HG03103 (cell line): ENCODE results near the gene FLAD1.
"Not testable (repeated sequence)": the region's sequence is repeated elsewhere in the genome, so short reads cannot be mapped to it uniquely, and the experiment has no call there.

Experiments used
- ATAC-seq: cut with Tn5 transposase; IDR thresholded peaks from one replicate; pipeline ENCODE4 v1.9.1; 2021; ENCODE audit warnings: low read depth; ENCODE audit not compliant: unreplicated experiment

Gene FLAD1

GRCh38 chr1:154988058-154988954 is 5.2 kb downstream of the FLAD1 start:
- no peak for ATAC-seq

DNA sequence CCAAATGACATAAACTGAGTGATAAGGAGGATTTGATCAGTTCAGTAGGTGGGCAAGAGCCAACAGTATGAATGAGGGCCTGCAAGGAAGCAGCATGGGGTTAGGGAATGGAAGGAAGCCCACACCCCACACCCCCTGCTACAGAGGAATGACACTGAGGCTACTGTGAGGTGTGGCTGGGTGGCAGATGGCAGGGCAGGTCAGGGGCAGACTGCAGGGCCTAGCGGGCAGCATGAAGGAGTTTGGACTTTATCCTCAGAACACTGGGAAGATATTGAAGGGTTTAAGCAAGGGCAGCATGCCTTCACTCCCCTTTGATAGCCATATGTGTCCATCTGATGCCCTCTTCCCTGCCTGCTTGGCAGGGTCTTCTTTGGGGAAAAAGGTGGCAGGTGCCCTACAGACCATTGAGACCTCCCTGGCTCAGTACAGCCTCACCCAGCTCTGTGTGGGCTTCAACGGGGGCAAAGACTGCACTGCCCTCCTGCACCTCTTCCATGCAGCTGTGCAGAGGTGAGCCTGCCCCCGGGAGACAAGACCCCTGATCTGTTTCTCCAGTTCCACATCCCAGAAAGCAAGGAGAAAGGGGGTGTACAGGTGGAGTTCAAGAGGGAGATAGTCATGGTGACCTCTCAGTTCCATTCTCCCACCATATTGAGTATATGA is 6.2 kb downstream of the FLAD1 start:
- no peak for ATAC-seq

DNA sequence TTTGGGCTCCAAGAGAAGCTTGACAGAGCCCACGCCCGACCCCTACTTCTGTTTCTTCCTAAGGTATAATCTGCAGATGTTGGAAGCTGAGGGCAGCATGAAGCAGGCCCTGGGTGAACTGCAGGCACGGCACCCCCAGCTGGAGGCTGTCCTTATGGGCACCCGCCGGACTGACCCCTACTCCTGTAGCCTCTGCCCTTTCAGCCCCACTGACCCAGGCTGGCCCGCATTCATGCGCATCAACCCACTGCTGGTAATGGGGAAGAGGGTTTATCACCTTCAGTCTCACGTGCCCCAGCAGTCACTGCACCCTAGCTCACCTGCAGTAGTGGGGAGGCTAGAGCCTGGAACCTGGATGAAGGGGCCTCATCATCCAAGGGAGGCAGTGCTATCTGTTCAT is 7.1 kb downstream of the FLAD1 start:
- ATAC-seq: no peak

DNA sequence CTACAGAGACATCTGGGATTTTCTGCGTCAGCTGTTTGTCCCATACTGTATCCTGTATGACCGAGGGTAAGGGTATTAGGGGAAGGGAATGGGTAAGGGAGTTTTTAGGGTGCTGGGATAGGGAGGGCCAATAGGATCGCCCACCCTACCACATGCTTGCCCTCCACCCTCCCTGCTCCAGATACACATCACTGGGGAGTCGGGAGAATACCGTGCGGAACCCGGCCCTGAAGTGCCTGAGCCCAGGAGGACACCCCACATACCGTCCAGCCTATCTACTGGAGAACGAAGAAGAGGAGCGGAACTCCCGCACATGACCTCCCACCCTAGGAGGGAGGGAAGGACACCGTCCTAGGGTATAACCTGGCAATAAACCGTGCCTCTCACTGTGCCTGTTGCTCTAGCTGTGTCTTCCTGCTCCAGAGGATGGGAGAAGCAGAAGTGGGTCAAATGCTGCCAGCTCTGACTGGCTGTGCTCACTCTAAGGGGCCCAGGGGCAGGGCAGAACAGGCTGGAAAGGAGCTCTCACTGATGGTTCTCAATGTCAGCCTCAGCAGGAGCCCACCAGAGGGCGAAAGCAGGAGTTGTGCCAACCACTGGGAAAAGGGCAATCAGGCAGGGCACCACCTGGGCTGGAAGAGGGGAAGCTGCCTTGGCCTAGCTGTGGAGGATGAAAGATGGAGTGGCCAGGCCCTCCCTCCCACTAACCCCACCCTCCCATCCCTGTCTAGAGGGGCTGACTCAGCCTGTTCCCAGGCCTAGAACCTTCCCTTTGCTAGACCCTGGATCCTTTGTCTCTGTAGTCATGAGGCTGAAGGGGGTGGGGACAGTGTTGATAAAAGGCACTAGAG is 9.8 kb downstream of the FLAD1 start:
- ATAC-seq: no peak

- no peak for ATAC-seq
Observed at GRCh38 chr1:154993572-154994268, 10.6 kb downstream of the FLAD1 start, which contains the start of gene LENEP. LENEP (plus strand) TSS chr1:154993586; CDS start chr1:154993608, 22 bp downstream.

GRCh38 chr1:154994269-154994587 is 11.1 kb downstream of the FLAD1 start:
- ATAC-seq: no peak

- ATAC-seq: no peak
Observed at GRCh38 chr1:154994591-154994990, 11.4 kb downstream of the FLAD1 start.

DNA sequence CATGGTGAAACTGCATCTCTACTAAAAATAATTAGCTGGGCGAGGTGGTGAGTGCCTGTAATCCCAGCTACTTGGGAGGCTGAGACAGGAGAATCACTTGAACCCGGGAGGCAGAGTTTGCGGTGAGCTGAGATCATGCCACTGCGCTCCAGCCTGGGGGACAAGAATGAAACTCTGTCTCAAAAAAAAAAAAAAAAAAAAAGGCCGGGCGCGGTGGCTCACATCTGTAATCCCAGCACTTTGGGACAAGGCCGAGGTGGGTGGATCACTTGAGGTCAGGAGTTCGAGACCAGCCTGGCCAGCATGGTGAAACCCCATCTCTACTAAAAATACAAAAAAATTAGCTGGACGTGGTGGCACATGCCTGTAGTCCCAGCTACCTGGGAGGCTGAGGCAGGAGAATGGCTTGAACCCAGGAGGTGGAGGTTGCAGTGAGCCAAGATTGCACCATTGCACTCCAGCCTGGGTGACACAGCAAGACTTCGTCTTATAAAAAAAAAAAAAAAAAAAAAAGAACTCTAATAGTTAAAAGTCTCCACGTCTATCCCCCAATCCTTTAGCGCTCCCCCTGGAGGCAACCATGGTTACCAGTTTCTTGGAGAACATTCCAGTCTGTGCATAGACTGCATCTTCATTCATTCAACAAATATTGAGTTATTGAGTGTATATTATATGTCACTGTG is 12.3 kb downstream of the FLAD1 start:
- ATAC-seq: not testable (repeated sequence)

- no peak for ATAC-seq
Observed at GRCh38 chr1:154996966-154997701, 14.0 kb downstream of the FLAD1 start.

DNA sequence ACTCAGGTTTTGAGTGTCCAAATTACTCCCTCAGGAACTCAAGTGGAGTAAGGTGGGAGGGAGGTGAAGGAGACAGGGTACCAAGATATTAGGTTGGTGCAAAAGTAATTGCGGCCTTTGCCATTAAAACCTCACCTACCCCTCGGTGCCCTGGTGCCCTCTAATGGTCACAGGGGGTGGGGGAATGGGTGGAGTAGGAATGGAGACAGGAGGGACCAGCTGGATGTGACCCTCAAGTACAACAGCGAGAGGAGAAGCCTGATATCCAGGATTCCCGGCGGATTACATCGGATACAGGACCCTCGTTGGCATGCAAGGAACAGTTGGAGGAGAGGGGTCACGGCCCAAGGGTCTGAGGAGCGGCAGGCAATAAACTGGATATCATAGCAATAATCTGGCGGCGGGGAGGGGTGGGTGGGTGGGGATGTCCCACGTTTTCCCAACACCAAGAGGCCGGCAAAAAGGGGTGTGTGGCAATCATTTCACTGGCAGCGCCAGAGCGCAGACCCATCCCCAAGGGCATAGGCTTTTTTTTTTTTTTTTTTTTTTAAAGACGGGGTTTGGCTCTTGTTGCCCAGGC is 15.1 kb downstream of the FLAD1 start:
- no peak for ATAC-seq

DNA sequence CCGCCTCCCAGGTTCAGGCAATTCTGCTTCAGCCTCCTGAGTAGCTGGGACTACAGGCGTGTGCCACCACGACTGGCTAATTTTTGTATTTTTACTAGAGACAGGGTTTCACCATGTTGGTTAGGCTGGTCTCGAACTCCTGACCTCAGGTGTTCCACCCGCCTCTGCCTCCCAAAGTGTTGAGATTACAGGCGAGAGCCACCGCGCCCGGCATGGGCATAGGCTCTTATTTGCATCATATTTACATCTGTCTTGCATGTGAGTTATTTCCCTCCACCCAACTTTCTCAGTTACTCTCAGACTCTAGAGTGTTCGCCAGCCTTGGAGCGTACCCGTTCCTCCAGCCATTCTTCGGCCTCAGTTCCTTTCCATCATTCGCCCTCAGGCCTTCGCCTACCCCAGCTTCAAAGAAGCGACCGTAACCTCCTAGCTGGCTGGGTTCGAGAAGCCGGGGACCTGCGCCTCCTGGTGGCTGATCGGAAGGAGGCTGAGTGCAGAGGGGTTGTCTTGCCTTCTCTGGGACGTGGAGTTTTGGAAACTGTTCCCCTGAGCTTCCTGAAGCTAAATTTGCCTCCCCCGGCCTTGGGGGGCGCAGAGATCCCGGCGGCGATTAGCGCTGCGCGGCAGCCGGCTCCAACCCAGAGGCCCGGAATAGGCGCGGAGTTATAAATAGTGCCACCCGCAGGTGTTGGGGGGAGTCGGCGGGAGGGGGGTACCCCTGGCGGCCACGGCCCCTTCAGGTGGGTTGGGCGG is 15.8 kb downstream of the FLAD1 start:
- no peak for ATAC-seq

- ATAC-seq: no peak
Observed at GRCh38 chr1:154999571-155000410, 16.6 kb downstream of the FLAD1 start.

- no peak for ATAC-seq
Observed at GRCh38 chr1:155000411-155000725, 17.2 kb downstream of the FLAD1 start.

GRCh38 chr1:155000726-155001424 is 17.7 kb downstream of the FLAD1 start:
- ATAC-seq: peak; percentile 31

- ATAC-seq: peak; percentile 16
Observed at GRCh38 chr1:155001425-155001674, 18.2 kb downstream of the FLAD1 start.

DNA sequence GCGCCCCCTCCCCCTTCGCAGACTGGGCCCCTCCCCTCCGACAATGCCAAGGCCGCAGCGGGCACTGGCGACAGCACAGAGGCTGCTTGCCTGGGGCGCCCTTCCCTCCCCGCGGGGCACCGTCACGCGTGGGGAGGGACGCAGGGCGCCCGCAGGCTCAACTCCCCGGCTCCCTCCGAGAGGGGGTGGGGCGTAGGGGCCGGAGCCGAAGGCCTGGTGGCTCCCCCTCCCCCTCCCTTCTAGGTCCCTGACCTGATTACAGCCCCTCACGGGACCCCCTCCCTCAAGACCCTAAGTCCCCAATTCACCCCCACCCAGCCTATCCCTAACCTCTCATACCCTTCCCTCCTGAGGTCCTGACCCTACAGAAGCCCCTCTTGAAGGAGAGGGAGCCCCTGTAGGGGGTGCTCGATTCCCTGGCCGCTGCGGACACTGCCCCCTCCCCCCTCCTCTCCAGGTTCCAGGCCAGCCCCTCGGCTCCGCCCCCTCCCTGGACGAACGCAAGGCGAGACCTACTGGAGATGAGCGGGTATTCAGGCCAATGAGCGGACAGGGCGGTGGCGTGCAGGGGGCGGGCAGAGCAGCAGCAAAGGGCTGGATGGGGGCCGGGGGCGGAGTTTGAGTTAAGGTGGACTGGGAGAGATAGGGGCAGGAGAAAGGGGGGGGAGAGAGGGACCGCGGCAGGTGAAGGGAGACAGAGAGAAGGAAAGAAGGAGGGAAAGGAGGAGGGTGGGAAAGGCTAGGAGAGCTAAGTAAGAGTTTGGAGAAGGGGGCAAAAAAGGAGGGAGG is 18.7 kb downstream of the FLAD1 start:
- peak; percentile 50 for ATAC-seq
